Natural killer cell (primary cell): Measurements from ENCODE around the gene APOL4. TPM values are rescaled to one million over a fixed set of nuclear protein-coding genes. Genes with fewer than 3 reads are reported as not detected.

Experiments used
- ATAC-seq, 3 donors: fragments of 150-1000 bp in 2 of 3; fragments of 200-7000 bp in 1 of 3; cut with Tn5 transposase; 1 replicate in 1 of 3; 2 replicates in 2 of 3; pipeline ENCODE4 v1.10.0; 2021; ENCODE audit warnings: mild to moderate bottlenecking in 2 of 3, moderate library complexity in 2 of 3
- DNase-seq, 2 donors: peaks; one replicate each; pipeline versions ENCODE4 v3.0.0 to v3.0.0-alpha.2; 2013 to 2021; ENCODE audit warnings: mixed read lengths in 1 of 2
- H3K27ac ChIP-seq: one replicate; pipeline ENCODE4 v1.5.1; 2013; ENCODE audit warnings: mild to moderate bottlenecking, low read length
- H3K27me3 ChIP-seq: one replicate; pipeline ENCODE4 v1.6.1; 2013; ENCODE audit warnings: low read length; ENCODE audit not compliant: control insufficient read depth, insufficient read depth
- H3K36me3 ChIP-seq: one replicate; pipeline ENCODE4 v1.6.1; 2013; ENCODE audit warnings: low read length; ENCODE audit not compliant: control insufficient read depth, insufficient read depth
- H3K4me1 ChIP-seq: one replicate; pipeline ENCODE4 v1.6.1; 2013; ENCODE audit warnings: low read length; ENCODE audit not compliant: control insufficient read depth, insufficient read depth
- H3K4me3 ChIP-seq: one replicate; pipeline ENCODE4 v1.5.1; 2013; ENCODE audit warnings: low read length
- H3K9me3 ChIP-seq: one replicate; pipeline ENCODE4 v1.6.1; 2013; ENCODE audit warnings: low read length; ENCODE audit not compliant: control insufficient read depth, insufficient read depth
- H3K27ac Mint-ChIP-seq, 2 donors: one replicate each; pipeline ENCODE4 v1.8.0; 2022; ENCODE audit warnings: mild to moderate bottlenecking in 2 of 2, mixed read lengths in 2 of 2, moderate library complexity in 1 of 2
- H3K27me3 Mint-ChIP-seq, 2 donors: one replicate each; pipeline ENCODE4 v1.8.0; 2022; ENCODE audit warnings: low read depth in 2 of 2, mixed read lengths in 2 of 2
- H3K36me3 Mint-ChIP-seq: one replicate; pipeline ENCODE4 v1.8.0; 2022; ENCODE audit warnings: mixed read lengths
- H3K4me1 Mint-ChIP-seq, 2 donors: one replicate each; pipeline ENCODE4 v1.8.0; 2022; ENCODE audit warnings: mixed read lengths in 2 of 2
- H3K4me3 Mint-ChIP-seq: one replicate; pipeline ENCODE4 v1.8.0; 2022; ENCODE audit warnings: mild to moderate bottlenecking, moderate library complexity, mixed read lengths
- H3K9me3 Mint-ChIP-seq, 2 donors: one replicate each; pipeline ENCODE4 v1.8.0; 2022; ENCODE audit warnings: mixed read lengths in 2 of 2
- WGBS: methylation state at CpG from one replicate; pipeline ENCODE4 v1.1.7; 2013; ENCODE audit warnings: missing lambda C conversion rate; ENCODE audit not compliant: insufficient coverage; 5-methylcytosine and 5-hydroxymethylcytosine counted together
- intact Hi-C: fragments of 100-400 bp; cut with micrococcal nuclease; formaldehyde crosslinking; loops from one replicate; pipeline ENCODE4 v1.14.2; 2022
- total RNA-seq, 4 donors: library from RNA; stranded (reverse); fragments of 120-200 nt in 1 of 4; gene quantifications; one replicate each; pipeline versions ENCODE4 v1.2.3 to v1.2.4, GENCODE V29; 2013 to 2022
- TF ChIP-seq, protein P1 (sequence below): fragments of 200-600 bp; IDR thresholded peaks from one replicate; pipeline ENCODE4 v1.8.0; 2022; ENCODE audit warnings: antibody characterized with exemption

APOL4 gene
- total RNA-seq, 3 donors from 2014 or later (not counting 1 experiment from before 2014, with no cell fraction given), result 0.70 TPM; not detected in 2

DNA sequence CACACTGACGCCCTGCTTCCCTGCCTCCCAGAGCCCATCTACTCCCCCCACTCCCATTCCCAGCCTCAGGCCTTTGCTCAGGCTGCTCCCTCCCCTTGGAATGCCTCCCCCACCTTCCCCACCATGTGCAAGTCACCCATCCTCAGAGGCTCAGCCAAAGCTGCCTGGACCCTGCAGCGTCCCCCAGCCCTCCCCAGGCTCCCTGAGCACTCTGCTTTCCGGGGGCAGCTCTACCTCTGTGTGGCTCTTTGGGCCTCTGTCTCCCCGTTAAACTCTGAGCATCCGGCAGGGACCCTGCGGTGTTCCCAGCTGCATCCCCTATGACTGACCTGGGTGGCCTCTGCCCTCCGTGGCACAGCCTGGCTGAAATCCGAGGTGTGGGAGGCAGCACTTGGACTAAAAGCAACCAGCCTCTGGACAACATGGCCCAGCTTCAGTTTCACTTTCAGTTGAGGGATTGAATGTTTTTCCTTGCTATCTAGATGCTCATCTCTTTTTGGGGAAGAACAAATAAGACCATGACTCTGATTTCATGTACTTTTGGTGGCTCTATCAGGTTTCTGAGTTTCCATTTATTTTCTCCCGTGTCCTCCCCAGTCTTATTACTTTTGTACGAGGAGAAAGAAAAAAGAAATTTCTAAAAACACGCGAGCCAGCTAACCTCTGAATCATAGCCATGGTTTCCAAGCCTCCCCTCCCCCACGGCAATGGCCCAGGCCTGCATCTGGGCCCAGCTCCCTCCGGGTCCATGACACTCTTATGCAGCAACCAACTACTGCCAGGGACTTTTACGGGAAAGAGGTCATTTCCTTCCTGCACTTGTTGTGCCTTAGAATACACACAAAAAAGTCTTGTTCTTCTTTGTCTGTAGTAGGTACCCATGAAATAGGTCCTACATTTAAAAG lies 44.8 kb downstream of the APOL4 start:
- peaks cover 9% of the 10 kb centered on the region for H3K36me3 Mint-ChIP-seq
- peak overlapping the region; percentile 99 for H3K4me3 Mint-ChIP-seq
- Histone ChIP-seq H3K9me3 (no peaks in the 10 kb centered on the region), H3K4me3 (peak overlapping the region; percentile 54), H3K27me3 (no peaks in the 10 kb centered on the region), H3K4me1 (peaks cover 84% of the 10 kb centered on the region), H3K27ac (peak overlapping the region; percentile 96), H3K36me3 (peaks cover 11% of the 10 kb centered on the region)
- ATAC-seq (peak; percentile 64 to 70 (median 67)), DNase-seq (peak; percentile 67 to 89)
- WGBS, result 7% methylated on average over 11 of the region's 15 CpGs
- TF ChIP-seq, protein P1, sequence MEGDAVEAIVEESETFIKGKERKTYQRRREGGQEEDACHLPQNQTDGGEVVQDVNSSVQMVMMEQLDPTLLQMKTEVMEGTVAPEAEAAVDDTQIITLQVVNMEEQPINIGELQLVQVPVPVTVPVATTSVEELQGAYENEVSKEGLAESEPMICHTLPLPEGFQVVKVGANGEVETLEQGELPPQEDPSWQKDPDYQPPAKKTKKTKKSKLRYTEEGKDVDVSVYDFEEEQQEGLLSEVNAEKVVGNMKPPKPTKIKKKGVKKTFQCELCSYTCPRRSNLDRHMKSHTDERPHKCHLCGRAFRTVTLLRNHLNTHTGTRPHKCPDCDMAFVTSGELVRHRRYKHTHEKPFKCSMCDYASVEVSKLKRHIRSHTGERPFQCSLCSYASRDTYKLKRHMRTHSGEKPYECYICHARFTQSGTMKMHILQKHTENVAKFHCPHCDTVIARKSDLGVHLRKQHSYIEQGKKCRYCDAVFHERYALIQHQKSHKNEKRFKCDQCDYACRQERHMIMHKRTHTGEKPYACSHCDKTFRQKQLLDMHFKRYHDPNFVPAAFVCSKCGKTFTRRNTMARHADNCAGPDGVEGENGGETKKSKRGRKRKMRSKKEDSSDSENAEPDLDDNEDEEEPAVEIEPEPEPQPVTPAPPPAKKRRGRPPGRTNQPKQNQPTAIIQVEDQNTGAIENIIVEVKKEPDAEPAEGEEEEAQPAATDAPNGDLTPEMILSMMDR, result no peak
- H3K9me3 Mint-ChIP-seq, result peaks cover 0 to 4% of the 10 kb centered on the region in 2 donors
- intact Hi-C loops, result no loop called here
- H3K27me3 Mint-ChIP-seq, result no peaks in the 10 kb centered on the region
- peak overlapping the region; percentile 99 to 100 for H3K27ac Mint-ChIP-seq
- H3K4me1 Mint-ChIP-seq, result peaks cover 89 to 94% of the 10 kb centered on the region in 2 donors

DNA sequence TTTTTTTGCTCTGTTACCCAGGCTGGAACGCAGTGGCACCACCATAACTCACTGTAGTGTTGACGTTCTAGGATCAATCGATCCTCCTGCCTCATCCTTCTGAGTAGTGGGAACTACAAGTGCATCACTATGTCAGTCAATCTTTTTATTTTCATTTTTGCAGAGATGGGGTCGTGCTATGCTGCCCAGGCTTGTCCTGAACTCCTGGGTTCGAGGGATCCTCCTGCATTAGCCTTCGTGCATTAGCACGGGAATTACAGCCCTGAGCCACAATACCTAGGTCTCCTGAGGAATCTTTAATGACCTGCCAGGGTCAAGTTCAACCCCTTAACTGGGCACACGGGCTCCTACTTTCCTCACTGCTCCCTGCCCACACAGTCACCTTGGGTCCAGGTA lies 45.5 kb downstream of the APOL4 start:
- DNase-seq (no peak), ATAC-seq (no peak)
- Histone ChIP-seq H3K27me3 (no peaks in the 10 kb centered on the region), H3K4me1 (peaks cover 78% of the 10 kb centered on the region), H3K4me3 (peak overlapping the region; percentile 54), H3K9me3 (no peaks in the 10 kb centered on the region), H3K36me3 (peaks cover 11% of the 10 kb centered on the region), H3K27ac (peak overlapping the region; percentile 96)
- 68% methylated on average over 8 of the region's 8 CpGs for WGBS
- Mint-ChIP-seq H3K27ac (peak overlapping the region; percentile 99 to 100), H3K36me3 (peaks cover 13% of the 10 kb centered on the region), H3K9me3 (peaks cover 0 to 5% of the 10 kb centered on the region in 2 donors), H3K4me1 (peaks cover 89 to 94% of the 10 kb centered on the region in 2 donors), H3K27me3 (no peaks in the 10 kb centered on the region), H3K4me3 (peak overlapping the region; percentile 99)
- intact Hi-C loops, result no loop called here
- TF ChIP-seq, protein P1, result no peak

DNA sequence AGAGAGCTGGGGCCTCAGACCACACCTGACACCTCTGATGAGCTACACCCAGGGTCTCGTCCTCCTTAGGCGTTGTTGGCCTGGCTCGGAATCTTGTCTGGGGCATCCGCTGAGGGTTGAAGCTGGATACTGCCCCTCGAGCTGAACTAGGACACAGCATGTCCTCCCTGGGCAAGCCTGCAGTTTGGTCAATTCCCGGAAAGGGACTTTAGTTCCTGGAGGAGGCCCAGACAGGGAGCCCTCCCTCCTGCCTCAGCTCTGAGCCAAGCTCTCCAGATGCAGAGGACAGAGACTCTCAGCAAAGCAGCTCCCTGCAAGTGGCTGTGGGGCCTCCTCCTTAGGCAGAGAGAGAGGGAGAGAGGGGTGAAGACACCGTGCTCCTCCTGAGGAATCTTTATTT lies 45.9 kb downstream of the APOL4 start:
- H3K27ac ChIP-seq, result peak overlapping the region; percentile 96
- H3K27me3 ChIP-seq, result no peaks in the 10 kb centered on the region
- peaks cover 13% of the 10 kb centered on the region for H3K36me3 Mint-ChIP-seq
- H3K9me3 Mint-ChIP-seq, result peaks cover 0 to 5% of the 10 kb centered on the region in 2 donors
- peaks cover 89 to 94% of the 10 kb centered on the region in 2 donors for H3K4me1 Mint-ChIP-seq
- DNase-seq (no peak), ATAC-seq (no peak)
- intact Hi-C loops, result no loop called here
- H3K27ac Mint-ChIP-seq, result peak overlapping the region; percentile 99 to 100
- H3K4me1 ChIP-seq, result peaks cover 74% of the 10 kb centered on the region
- TF ChIP-seq, protein P1, result no peak
- H3K4me3 Mint-ChIP-seq, result peak overlapping the region; percentile 99
- WGBS, result 73% methylated on average over 6 of the region's 7 CpGs
- H3K9me3 ChIP-seq, result no peaks in the 10 kb centered on the region
- peaks cover 11% of the 10 kb centered on the region for H3K36me3 ChIP-seq
- H3K4me3 ChIP-seq, result no peak overlapping the region
- no peaks in the 10 kb centered on the region for H3K27me3 Mint-ChIP-seq
